NCI-H460 (cell line): ENCODE data around the gene OVOL2. TPM values are rescaled to one million over a fixed set of nuclear protein-coding genes. Genes with fewer than 3 reads are reported as not detected.

Experiments used
- DNase-seq: peaks from one replicate; pipeline ENCODE4 v3.0.0-alpha.2; 2016; ENCODE audit warnings: low read depth; ENCODE audit errors: extremely low read depth
- small RNA-seq, 2 experiments: library from RNA; depleted of rRNA; stranded (forward); fragments of <200 nt; gene quantifications; one replicate each; pipeline ENCODE3, GENCODE V24; 2014
- total RNA-seq: library from RNA; depleted of rRNA; stranded (reverse); fragments of >200 nt; shearing (Covaris generic); gene quantifications from 2 replicates; pipeline ENCODE4 v1.2.3, GENCODE V29; 2014; rRNA removed

The OVOL2 gene
- total RNA-seq, 1 experiment from 2014 or later: not detected

DNA sequence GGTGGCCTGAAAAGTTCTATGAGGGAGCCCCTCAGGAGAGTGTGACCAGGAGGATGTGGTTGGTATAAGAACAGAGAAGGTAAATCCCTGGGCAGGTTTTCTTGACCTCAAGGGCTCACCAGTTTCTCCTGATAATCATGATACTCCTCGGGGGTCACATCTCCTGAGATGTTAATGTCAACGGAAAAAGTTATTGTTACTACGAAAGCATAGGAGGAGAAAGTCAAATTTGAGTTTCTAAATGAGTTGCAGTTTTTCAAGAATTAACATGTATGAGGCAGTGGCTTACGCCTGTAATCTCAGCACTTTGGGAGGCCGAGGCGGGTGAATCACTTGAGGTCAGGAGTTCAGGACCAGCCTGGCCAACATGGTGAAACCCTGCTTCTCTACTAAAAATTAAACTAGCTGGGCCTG is 65.5 kb downstream of the OVOL2 start:
- no peak for DNase-seq

DNA sequence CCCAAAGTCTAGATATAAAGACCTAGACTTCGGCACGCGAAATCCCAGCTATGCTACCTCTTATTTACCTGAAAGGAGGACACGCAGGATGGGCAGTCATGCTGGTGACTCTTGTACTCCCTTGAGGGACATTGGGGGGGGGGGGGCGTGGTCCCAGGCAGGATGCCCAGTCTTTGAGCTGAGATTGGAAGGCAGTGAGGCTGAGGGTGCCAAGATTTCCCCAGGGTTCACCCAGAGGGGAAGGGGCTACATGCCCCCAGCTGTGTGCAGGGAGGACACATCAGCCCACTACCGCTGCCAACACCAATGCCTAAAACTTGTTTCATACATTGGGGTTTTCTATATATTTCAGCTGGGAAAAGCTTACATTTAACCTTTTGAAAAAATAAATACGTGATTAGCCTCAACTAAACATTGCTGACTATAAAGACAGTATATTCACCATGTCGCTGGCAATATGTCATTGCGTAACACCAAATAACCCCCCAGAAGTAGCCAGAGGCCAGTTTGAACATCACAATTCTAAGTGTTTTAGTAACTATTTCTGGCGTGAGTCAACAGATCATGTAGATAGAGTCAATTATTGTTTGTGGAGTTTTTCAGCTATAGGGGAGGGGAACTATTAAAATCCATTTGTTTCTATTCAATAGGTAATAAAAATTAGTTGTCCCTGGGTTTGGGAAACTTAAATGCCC is 67.3 kb downstream of the OVOL2 start:
- no peak for DNase-seq

DNA sequence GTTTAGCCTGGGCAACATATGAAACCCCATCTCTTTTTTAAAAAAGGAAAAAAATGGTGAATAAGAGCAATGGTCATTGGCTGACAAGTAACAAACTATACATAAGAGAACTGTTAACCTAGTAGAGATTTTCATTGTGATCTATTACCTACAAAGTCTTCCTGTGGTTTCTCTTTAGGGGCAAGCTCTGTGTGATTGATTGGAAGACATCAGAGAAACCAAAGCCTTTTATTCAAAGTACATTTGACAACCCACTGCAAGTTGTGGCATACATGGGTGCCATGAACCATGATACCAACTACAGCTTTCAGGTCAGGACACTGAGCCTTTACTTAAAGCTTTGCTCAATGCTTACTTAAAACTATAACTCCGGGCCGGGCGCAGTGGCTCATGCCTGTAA is 69.7 kb downstream of the OVOL2 start:
- no peak for DNase-seq

DNA sequence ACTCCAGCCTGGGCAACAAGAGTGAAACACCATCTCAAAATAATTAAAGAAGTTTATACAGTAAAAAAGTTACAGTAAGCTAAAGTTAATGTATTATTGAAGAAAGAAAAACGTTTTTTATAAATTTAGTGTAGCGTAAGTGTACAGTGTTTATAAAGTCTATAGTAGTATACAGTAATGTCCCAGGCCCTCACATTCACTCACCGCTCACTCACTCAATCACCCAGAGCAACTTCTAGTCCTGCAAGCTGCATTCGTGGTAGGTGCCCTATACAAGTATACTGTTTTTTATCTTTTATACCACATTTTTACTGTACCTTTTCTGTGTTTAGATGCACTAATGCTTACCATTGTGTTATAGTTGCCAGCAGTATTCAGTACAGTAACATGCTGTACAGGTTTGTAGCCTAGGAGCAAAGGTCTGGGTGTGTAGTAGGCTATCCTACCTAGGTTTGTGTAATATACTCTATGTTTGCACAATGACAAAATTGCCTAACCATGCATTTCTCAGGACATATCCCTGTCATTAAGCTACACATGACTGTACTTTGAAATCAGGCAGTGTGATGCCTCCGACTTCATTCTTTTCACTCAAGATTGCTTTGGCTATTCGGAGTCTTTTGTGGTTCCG is 72.2 kb downstream of the OVOL2 start:
- no peak for DNase-seq

DNA sequence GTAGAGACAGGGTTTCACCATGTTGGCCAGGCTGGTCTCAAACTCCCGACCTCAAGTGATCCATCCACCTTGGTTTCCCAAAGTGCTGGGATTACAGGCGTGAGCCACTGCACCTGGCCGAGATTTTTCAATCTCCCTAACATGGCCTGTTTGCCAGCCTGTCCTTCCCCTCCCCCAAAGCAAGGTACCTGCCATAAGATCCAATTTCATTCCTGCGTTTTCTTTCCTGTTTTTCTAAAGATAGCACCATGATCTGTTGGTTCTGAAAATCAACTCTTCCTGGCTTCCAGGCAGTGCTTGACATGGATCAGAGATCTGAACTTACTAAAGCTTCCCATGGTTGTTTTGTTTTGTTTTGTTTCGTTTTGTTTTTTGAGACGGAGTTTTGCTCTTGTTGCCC is 81.4 kb downstream of the OVOL2 start:
- no peak for DNase-seq

Small RNA genes within 50 kb of the gene (small RNA-seq; reads per million reads assigned to genes)
- 0 reads per million in 2 experiments for gene RNU7-137P

Other genes with a start within 250 kb of the OVOL2 start
- gene SNX5, start 89.1 kb downstream of the OVOL2 start, total RNA-seq: 209 and 213 TPM in 2 replicates
- 27.4 and 28.0 TPM in 2 replicates for gene MGME1, start 88.9 kb downstream of the OVOL2 start, total RNA-seq
- 6.3 and 7.3 TPM in 2 replicates for gene KAT14, start 79.9 kb upstream of the OVOL2 start, total RNA-seq
- 32.4 and 38.0 TPM in 2 replicates for gene PET117, start 79.9 kb upstream of the OVOL2 start, total RNA-seq
- 11.5 and 13.9 TPM in 2 replicates for gene ZNF133, start 230.6 kb upstream of the OVOL2 start, total RNA-seq